Spinal cord (tissue), 10 donors: Measurements from ENCODE around the gene NOP53. TPM values are rescaled to one million over a fixed set of nuclear protein-coding genes. Genes with fewer than 3 reads are reported as not detected.
"Not testable (repeated sequence)": the region's sequence is repeated elsewhere in the genome, so short reads cannot be mapped to it uniquely, and the experiment has no call there.

Source experiments
- DNase-seq, 6 donors: peaks; one replicate each; pipeline versions ENCODE4 v3.0.0 to v3.0.0-alpha.2; 2013 to 2015; ENCODE audit warnings: low spot score in 6 of 6, low read depth in 4 of 6
- H3K27ac ChIP-seq: one replicate; pipeline ENCODE4 v1.5.1; 2013; ENCODE audit warnings: low read depth, low read length, control low read depth
- H3K27me3 ChIP-seq: one replicate; pipeline ENCODE4 v1.6.1; 2013; ENCODE audit warnings: low read length; ENCODE audit not compliant: control insufficient read depth, insufficient read depth
- H3K36me3 ChIP-seq: one replicate; pipeline ENCODE4 v1.6.1; 2013; ENCODE audit warnings: low read length; ENCODE audit not compliant: control insufficient read depth, insufficient read depth
- H3K4me1 ChIP-seq: one replicate; pipeline ENCODE4 v1.6.1; 2013; ENCODE audit warnings: low read length; ENCODE audit not compliant: control insufficient read depth, insufficient read depth
- H3K4me3 ChIP-seq: one replicate; pipeline ENCODE4 v1.5.1; 2013; ENCODE audit warnings: low read depth, low read length, control low read depth
- H3K9me3 ChIP-seq: one replicate; pipeline ENCODE4 v1.6.1; 2013; ENCODE audit warnings: low read length; ENCODE audit not compliant: control insufficient read depth, insufficient read depth
- WGBS: methylation state at CpG from one replicate; pipeline ENCODE4 v1.1.5; 2013; ENCODE audit warnings: missing lambda C conversion rate; ENCODE audit not compliant: insufficient coverage; 5-methylcytosine and 5-hydroxymethylcytosine counted together
- polyA plus RNA-seq, 2 donors: library from polyadenylated mRNA; unstranded; fragments of 120-200 nt; gene quantifications; one replicate each; pipeline ENCODE4 v1.2.1, GENCODE V29; 2013; ENCODE audit not compliant: insufficient read length in 2 of 2
- total RNA-seq, 2 donors: library from RNA; depleted of rRNA in 1 of 2; stranded (reverse); fragments of 120-200 nt in 1 of 2; fragments of >200 nt in 1 of 2; gene quantifications; one replicate each; pipeline versions ENCODE4 v1.2.3 to v1.2.4, GENCODE V29; 2013 to 2014
- donor health status: healthy.

The NOP53 gene
- total and polyA plus RNA-seq, 4 donors, result 34.6 to 224 (median 170) TPM

DNA sequence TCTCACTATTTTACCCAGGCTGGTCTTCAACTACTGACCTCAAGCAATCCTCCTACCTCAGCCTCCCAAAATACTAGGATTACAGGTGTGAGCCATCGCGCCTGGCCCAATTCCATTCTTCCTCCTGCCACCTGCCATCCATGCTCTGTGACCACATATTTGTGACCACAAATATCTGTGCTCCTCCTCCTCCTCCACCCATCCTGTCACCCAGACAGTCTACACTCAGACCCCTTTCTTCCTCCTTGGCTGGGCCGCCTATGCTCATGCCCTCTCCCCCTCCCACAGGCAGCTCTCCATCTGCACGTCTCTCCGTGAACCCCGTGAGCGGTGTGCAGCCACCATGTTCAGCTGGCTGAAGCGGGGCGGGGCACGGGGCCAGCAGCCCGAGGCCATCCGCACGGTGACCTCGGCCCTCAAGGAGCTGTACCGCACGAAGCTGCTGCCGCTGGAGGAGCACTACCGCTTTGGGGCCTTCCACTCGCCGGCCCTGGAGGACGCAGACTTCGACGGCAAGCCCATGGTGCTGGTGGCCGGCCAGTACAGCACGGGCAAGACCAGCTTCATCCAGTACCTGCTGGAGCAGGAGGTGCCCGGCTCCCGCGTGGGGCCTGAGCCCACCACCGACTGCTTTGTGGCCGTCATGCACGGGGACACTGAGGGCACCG lies 28.9 kb upstream of the NOP53 start:
- 86% methylated on average over 32 of the region's 32 CpGs for WGBS
- no peak overlapping the region for H3K4me3 ChIP-seq

GRCh38 chr19:47718415-47719046 lies 26.8 kb upstream of the NOP53 start:
- Histone ChIP-seq H3K4me1 (peaks cover 27% of the 10 kb centered on the region), H3K27ac (peak overlapping the region; percentile 72)
- 54% methylated on average over 6 of the region's 11 CpGs for WGBS
- not testable (repeated sequence) for H3K9me3 ChIP-seq, H3K27me3 ChIP-seq, H3K4me3 ChIP-seq, H3K36me3 ChIP-seq, DNase-seq

More for the DNA sequence above, 28.9 kb upstream of the NOP53 start:
- Histone ChIP-seq H3K9me3 (peaks cover 5% of the 10 kb centered on the region), H3K27ac (no peak overlapping the region), H3K36me3 (peaks cover 9% of the 10 kb centered on the region), H3K4me1 (peaks cover 19% of the 10 kb centered on the region), H3K27me3 (peaks cover 18% of the 10 kb centered on the region)
- no peak for DNase-seq

DNA sequence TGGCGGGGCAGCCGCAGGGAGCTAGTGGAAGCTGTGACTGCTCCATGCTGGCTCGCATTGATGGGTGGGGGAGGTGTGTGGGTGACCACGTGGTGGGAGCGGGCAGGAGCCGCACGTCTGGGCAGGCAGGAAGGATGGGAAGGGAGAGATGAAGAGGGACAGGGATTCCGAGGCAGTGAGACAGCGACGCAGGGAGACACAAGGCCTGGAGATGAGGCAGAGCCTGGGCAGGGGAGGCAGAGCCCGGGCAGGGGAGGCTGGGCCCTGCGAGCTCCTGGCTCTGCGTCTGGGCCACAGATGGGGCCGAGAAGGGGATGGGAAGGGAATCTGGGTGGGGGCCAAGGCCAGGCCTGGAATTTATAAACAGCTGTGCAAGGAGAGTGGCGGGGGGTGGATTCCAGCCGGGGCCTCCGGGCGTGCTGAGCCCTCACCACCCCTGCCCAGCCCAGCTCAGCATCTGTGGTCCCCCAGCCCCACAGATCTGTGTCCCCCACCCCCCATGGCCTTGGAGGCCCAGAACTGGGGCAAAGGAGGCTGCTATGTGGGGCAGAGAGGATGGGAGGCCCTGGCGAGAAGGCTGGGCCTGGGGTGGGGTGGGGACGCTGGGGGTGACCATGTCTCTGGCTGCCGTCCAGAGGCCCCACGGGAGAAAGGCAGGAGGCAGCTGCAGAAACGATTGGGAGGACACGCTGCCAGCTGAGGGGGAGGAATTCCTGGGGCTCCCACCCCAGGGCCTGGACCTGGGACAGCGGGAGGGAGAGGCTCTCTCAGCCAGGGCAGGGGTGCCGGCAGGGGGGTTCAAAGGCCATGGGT lies 26.1 kb upstream of the NOP53 start:
- DNase-seq, result peak in 2 of 6 donors; percentile 77 to 85
- H3K4me1 ChIP-seq, result peaks cover 30% of the 10 kb centered on the region

GRCh38 chr19:47720669-47721422 lies 24.5 kb upstream of the NOP53 start:
- H3K27me3 ChIP-seq, result peaks cover under 1% of the 10 kb centered on the region
- no peaks in the 10 kb centered on the region for H3K9me3 ChIP-seq
- 84% methylated on average over 13 of the region's 14 CpGs for WGBS
- H3K27ac ChIP-seq, result no peak overlapping the region
- DNase-seq, result no peak
- peaks cover 30% of the 10 kb centered on the region for H3K4me1 ChIP-seq
- no peak overlapping the region for H3K4me3 ChIP-seq
- peaks cover 12% of the 10 kb centered on the region for H3K36me3 ChIP-seq

More for the DNA sequence above, 26.1 kb upstream of the NOP53 start:
- H3K27ac ChIP-seq, result peak overlapping the region; percentile 73
- H3K36me3 ChIP-seq, result peaks cover 9% of the 10 kb centered on the region
- no peaks in the 10 kb centered on the region for H3K27me3 ChIP-seq
- 8% methylated on average over 22 of the region's 26 CpGs for WGBS
- no peak overlapping the region for H3K4me3 ChIP-seq
- no peaks in the 10 kb centered on the region for H3K9me3 ChIP-seq

GRCh38 chr19:47723581-47723940 lies 21.8 kb upstream of the NOP53 start:
- DNase-seq, result peak in 1 of 6 donors; percentile 37
- 62% methylated on average over 2 of the region's 7 CpGs for WGBS
- Histone ChIP-seq H3K27ac (no peak overlapping the region), H3K4me3 (no peak overlapping the region), H3K4me1 (peaks cover 27% of the 10 kb centered on the region), H3K36me3 (peaks cover 8% of the 10 kb centered on the region), H3K9me3 (no peaks in the 10 kb centered on the region), H3K27me3 (peaks cover 4% of the 10 kb centered on the region)

- Histone ChIP-seq H3K4me3 (no peak overlapping the region), H3K27me3 (peaks cover 21% of the 10 kb centered on the region), H3K9me3 (no peaks in the 10 kb centered on the region), H3K4me1 (peaks cover 26% of the 10 kb centered on the region), H3K27ac (no peak overlapping the region), H3K36me3 (peaks cover 14% of the 10 kb centered on the region)
- no peak for DNase-seq
- WGBS, result 70% methylated on average over 47 of the region's 48 CpGs
These were observed 19.5 kb upstream of the NOP53 start for GRCh38 chr19:47725759-47726401.

GRCh38 chr19:47726467-47726866 lies 18.9 kb upstream of the NOP53 start:
- peaks cover 21% of the 10 kb centered on the region for H3K27me3 ChIP-seq
- H3K9me3 ChIP-seq, result no peaks in the 10 kb centered on the region
- H3K27ac ChIP-seq, result no peak overlapping the region
- no peak overlapping the region for H3K4me3 ChIP-seq
- peaks cover 26% of the 10 kb centered on the region for H3K4me1 ChIP-seq
- H3K36me3 ChIP-seq, result peaks cover 14% of the 10 kb centered on the region
- 100% methylated on average over 3 of the region's 4 CpGs for WGBS
- DNase-seq, result no peak

DNA sequence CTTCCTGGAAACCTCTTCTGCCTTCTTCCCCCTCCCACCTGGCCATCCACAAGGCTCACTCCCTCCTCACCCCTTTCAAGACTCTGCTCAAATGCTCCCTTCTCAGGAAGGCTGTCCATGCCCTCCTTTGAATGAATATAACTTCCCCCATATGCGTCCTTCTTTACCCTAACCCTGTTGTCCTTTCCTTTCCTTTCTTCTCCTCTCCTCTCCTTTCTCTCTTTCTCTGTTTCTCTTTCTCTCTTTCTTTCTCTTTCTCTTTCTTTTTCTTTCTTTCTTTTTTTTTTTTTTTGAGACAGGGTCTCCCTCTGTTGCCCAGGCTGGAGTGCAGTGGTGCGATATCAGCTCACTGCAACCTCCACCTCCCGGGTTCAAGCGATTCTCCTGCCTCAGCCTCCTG lies 17.1 kb upstream of the NOP53 start:
- Histone ChIP-seq H3K27me3 (peaks cover 21% of the 10 kb centered on the region), H3K4me1 (peaks cover 20% of the 10 kb centered on the region), H3K36me3 (peaks cover 14% of the 10 kb centered on the region)
- not testable (repeated sequence) for H3K9me3 ChIP-seq, H3K27ac ChIP-seq, H3K4me3 ChIP-seq, DNase-seq
- WGBS, result 89% methylated on average over 1 of the region's 4 CpGs

DNA sequence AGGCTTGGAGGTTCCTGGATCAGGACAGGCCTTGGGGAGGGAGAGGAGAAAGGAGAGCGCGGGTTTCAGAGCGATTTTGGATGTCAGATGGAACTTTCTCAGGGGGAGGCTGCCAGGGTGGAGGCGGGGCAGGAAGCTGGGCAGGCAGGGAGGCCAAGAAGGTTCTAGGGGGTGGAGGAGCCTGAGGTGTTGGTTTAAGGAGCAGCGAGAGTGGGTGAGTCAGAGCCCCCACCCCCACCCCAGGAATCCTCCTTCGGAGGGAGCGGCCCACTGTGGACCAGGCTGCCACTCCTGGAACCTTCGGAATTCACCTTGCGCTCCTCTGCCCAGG lies 15.9 kb upstream of the NOP53 start:
- no peak for DNase-seq
- Histone ChIP-seq H3K4me1 (peaks cover 15% of the 10 kb centered on the region), H3K4me3 (no peak overlapping the region), H3K9me3 (no peaks in the 10 kb centered on the region), H3K27me3 (peaks cover 21% of the 10 kb centered on the region), H3K36me3 (peaks cover 14% of the 10 kb centered on the region), H3K27ac (no peak overlapping the region)
- WGBS, result 13% methylated on average over 8 of the region's 9 CpGs
